Endothelial cell of umbilical vein (primary cell): ENCODE measurements around the gene LGI4. TPM values are rescaled to one million over a fixed set of nuclear protein-coding genes. Genes with fewer than 3 reads are reported as not detected.
A peak's percentile ranks its signal among the peaks of the same experiment; 100 is the strongest.

Experiments used
- BruUV-seq: library from RNA; stranded (reverse); fragments of 400-500 nt; replicated peaks from 2 replicates; lab custom pipeline; 2021; lab: Mats Ljungman, UMichigan
- CTCF ChIA-PET: fragments of 300-600, 350-600 bp; sonication (Branson Sonifier 250); formaldehyde crosslinking; loops from one replicate; lab custom pipeline; 2021; ENCODE audit warnings: antibody characterized with exemption, inconsistent platforms; lab: Charles Lee
- POLR2A ChIA-PET: fragments of 300-600, 350-600 bp; sonication (Branson Sonifier 250); formaldehyde crosslinking; loops from one replicate; lab custom pipeline; 2021; ENCODE audit warnings: antibody characterized with exemption, inconsistent platforms; lab: Charles Lee
- DNase-seq: peaks from one replicate; pipeline ENCODE4 v3.0.0-alpha.2; 2011; ENCODE audit warnings: low read depth, low spot score
- FAIRE-seq: peaks from 2 replicates; lab custom pipeline; 2011; peaks lifted over from hg19 to GRCh38; lab: Jason Lieb, UNC
- H2AFZ ChIP-seq: 2 replicates; pipeline ENCODE4 v1.6.0; 2012; ENCODE audit warnings: low read depth, low read length, control low read depth, inconsistent platforms
- H3K27ac ChIP-seq: 2 replicates; pipeline ENCODE4 v1.5.1; 2011; ENCODE audit warnings: low read depth, mild to moderate bottlenecking, control low read depth, low read length, moderate library complexity; ENCODE audit not compliant: insufficient read depth
- H3K27me3 ChIP-seq, 2 experiments: 2 replicates each; pipeline versions ENCODE4 v1.6.0 to v1.6.1; 2011; ENCODE audit warnings: low read length in 2 of 2, mixed read lengths in 1 of 2; ENCODE audit not compliant: control insufficient read depth in 2 of 2, insufficient read depth in 2 of 2
- H3K36me3 ChIP-seq, 2 experiments: 2 replicates in 1 of 2; 3 replicates in 1 of 2; pipeline ENCODE4 v1.5.1; 2011; ENCODE audit warnings: low read length in 2 of 2, mild to moderate bottlenecking in 1 of 2, moderate library complexity in 1 of 2; ENCODE audit not compliant: control insufficient read depth in 2 of 2, insufficient read depth in 2 of 2; ENCODE audit errors: extremely low read depth in 1 of 2
- H3K4me1 ChIP-seq: 3 replicates; pipeline ENCODE4 v1.5.1; 2011; ENCODE audit warnings: mild to moderate bottlenecking, low read length; ENCODE audit not compliant: control insufficient read depth, insufficient read depth; ENCODE audit errors: extremely low read depth
- H3K4me2 ChIP-seq: 2 replicates; pipeline ENCODE4 v1.6.1; 2011; ENCODE audit warnings: low read length, control low read depth, mixed read lengths; ENCODE audit not compliant: insufficient read depth
- H3K4me3 ChIP-seq, 3 experiments: fragments of 200-600 bp in 1 of 3; sonication (generic), shearing (Covaris generic) in 1 of 3; replicated peaks in 1 of 3; 2 replicates each; pipeline ENCODE4 v1.5.1; 2011 to 2016; ENCODE audit warnings: control low read depth in 3 of 3, low read length in 3 of 3, mild to moderate bottlenecking in 2 of 3, inconsistent platforms in 1 of 3, low read depth in 1 of 3, moderate library complexity in 1 of 3; ENCODE audit not compliant: insufficient read depth in 1 of 3
- H3K79me2 ChIP-seq: 2 replicates; pipeline ENCODE4 v1.6.0; 2012; ENCODE audit warnings: low read length, inconsistent platforms; ENCODE audit not compliant: control insufficient read depth, insufficient read depth
- H3K9ac ChIP-seq: replicated peaks from 2 replicates; pipeline ENCODE3; 2011; ENCODE audit warnings: low read length, control low read depth; ENCODE audit not compliant: insufficient read depth; ENCODE audit errors: extremely low read depth
- H3K9me1 ChIP-seq: replicated peaks from 3 replicates; pipeline ENCODE4 v1.6.0; 2011; ENCODE audit warnings: mild to moderate bottlenecking, low read length; ENCODE audit not compliant: control insufficient read depth, insufficient read depth; ENCODE audit errors: extremely low read depth
- H3K9me3 ChIP-seq: replicated peaks from 2 replicates; pipeline ENCODE4 v1.5.1; 2012; ENCODE audit warnings: low read length, inconsistent platforms; ENCODE audit not compliant: control insufficient read depth, insufficient read depth
- H4K20me1 ChIP-seq: replicated peaks from 2 replicates; pipeline ENCODE3; 2011; ENCODE audit warnings: mild to moderate bottlenecking, low read length; ENCODE audit not compliant: control insufficient read depth, insufficient read depth; ENCODE audit errors: extremely low read depth
- POLR2AphosphoS5 ChIP-seq: IDR thresholded peaks from 2 replicates; pipeline ENCODE4 v1.6.1; 2012; ENCODE audit warnings: low read depth, mild to moderate bottlenecking, control low read depth, low read length, moderate library complexity; ENCODE audit not compliant: insufficient read depth
- dilution Hi-C: fragments of 300-500 bp; cut with MboI; formaldehyde crosslinking; loops from one replicate; pipeline ENCODE4 v1.15.0; 2019; ENCODE audit warnings: low sequenced_read_pairs; ENCODE audit not compliant: extremely low pct_ligation_motif_present
- intact Hi-C: fragments of 100-400 bp; cut with micrococcal nuclease; formaldehyde crosslinking; loops from one replicate; pipeline ENCODE4 v1.10.0; 2022
- polyA plus RNA-seq, 4 experiments: library from polyadenylated mRNA; depleted of rRNA in 3 of 4; stranded (reverse) in 3 of 4; unstranded in 1 of 4; fragments of >200 nt; gene quantifications; 2 replicates each; pipeline versions ENCODE4 v1.2.1 to v1.2.3, GENCODE V29; 2011 to 2012; ENCODE audit warnings: missing spikeins in 1 of 4
- total RNA-seq: library from RNA; stranded (reverse); gene quantifications from 2 replicates; pipeline ENCODE4 v1.2.3, GENCODE V29; 2021
- TF ChIP-seq, protein P1 (sequence below): IDR thresholded peaks from 2 replicates; pipeline ENCODE4 v1.6.1; 2011; ENCODE audit not compliant: insufficient read depth, insufficient read length
- TF ChIP-seq, protein P2 (sequence below), 2 donors: IDR thresholded peaks; 1 replicate in 1 of 2; 2 replicates in 1 of 2; pipeline ENCODE4 v1.5.1; 2011; ENCODE audit warnings: low read length in 2 of 2, mild to moderate bottlenecking in 2 of 2, moderate library complexity in 2 of 2, control low read depth in 1 of 2, inconsistent platforms in 1 of 2, low read depth in 1 of 2; ENCODE audit not compliant: insufficient read depth in 1 of 2; ENCODE audit errors: extremely low read depth in 1 of 2

Gene LGI4
- total and polyA plus RNA-seq, 2 donors (not counting 3 experiments of a cell fraction or from before 2014, with no cell fraction given), result not detected

DNA sequence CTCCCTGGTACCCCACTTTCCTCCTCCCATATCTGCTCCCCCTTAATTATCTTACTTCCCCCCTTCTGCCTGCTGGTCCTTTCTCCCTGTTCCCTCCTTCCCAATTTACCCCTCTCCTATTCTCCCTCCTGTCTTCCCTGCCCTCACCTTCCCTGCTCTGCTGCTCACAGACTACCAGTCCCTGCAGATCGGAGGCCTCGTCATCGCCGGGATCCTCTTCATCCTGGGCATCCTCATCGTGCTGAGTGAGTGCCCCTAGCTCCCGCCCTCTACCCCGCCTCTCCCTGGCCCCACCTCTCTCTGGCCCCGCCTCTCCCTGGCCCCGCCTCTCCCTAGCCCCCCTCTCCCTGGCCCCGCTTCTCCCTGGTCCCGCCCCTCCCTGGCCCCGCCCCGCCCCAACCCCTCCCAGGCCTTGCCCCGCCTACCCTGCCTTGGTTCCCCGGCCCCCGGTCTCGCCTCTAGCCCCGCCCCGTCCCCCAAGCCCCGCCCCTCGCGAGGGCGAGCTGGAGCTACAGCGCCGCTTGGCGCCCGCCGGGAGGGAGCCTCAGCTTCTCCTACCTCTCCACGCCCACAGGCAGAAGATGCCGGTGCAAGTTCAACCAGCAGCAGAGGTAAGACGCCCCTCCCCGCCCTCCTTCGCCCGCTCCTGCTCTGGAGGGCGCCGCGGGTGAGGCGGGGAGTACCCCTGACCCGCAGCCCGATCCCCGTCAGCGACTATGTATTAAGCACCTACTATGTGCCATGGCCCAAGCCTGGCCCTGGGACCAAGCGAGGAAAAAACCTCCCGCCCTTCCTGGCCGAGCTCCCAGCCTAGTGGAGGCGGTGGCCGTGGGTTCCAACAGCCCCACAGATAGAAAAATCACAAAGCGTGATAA, 6.3 kb upstream of the LGI4 start:
- H3K4me1 ChIP-seq, result peaks cover 11% of the 10 kb centered on the region
- TF ChIP-seq, protein P1, sequence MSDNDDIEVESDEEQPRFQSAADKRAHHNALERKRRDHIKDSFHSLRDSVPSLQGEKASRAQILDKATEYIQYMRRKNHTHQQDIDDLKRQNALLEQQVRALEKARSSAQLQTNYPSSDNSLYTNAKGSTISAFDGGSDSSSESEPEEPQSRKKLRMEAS, result no peak
- no peak for TF ChIP-seq POLR2AphosphoS5
- TF ChIP-seq, protein P2, sequence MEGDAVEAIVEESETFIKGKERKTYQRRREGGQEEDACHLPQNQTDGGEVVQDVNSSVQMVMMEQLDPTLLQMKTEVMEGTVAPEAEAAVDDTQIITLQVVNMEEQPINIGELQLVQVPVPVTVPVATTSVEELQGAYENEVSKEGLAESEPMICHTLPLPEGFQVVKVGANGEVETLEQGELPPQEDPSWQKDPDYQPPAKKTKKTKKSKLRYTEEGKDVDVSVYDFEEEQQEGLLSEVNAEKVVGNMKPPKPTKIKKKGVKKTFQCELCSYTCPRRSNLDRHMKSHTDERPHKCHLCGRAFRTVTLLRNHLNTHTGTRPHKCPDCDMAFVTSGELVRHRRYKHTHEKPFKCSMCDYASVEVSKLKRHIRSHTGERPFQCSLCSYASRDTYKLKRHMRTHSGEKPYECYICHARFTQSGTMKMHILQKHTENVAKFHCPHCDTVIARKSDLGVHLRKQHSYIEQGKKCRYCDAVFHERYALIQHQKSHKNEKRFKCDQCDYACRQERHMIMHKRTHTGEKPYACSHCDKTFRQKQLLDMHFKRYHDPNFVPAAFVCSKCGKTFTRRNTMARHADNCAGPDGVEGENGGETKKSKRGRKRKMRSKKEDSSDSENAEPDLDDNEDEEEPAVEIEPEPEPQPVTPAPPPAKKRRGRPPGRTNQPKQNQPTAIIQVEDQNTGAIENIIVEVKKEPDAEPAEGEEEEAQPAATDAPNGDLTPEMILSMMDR (IDR thresholded peaks at IDR 0.05; ENCODE audit: extremely low read depth in 1 of 2, insufficient read depth in 1 of 2, low read depth in 1 of 2, low read length in 2 of 2), result peak; percentile 5 to 63
- BruUV-seq, result no TSS peak
- H3K27ac ChIP-seq, result no peak overlapping the region
- ChIA-PET POLR2A (interaction anchor here (0.5 to 1.0 kb wide), 3 partner anchors 46 to 408 kb away, joined by 3 to 5 read pairs (median 4); no protein-coding TSS in a partner anchor), CTCF (interaction anchor here (0.9 to 3.5 kb wide), 18 partner anchors 12 to 327 kb away, joined by 3 to 73 read pairs (median 4); partner anchors contain the start of genes FXYD3, FXYD5 and USF2)
- peak overlapping the region; percentile 45 for H2AFZ ChIP-seq
- no peak overlapping the region for H3K9ac ChIP-seq
- H4K20me1 ChIP-seq, result no peaks in the 10 kb centered on the region
- H3K79me2 ChIP-seq, result no peaks in the 10 kb centered on the region
- peak overlapping the region; percentile 71 for H3K4me2 ChIP-seq
- DNase-seq (peak; percentile 79), FAIRE-seq (peak; percentile 73)
- H3K4me3 ChIP-seq, result no peak overlapping the region
- H3K36me3 ChIP-seq, result no peaks in the 10 kb centered on the region
- H3K9me1 ChIP-seq, result no peaks in the 10 kb centered on the region
- H3K27me3 ChIP-seq, result peaks cover 16 to 17% of the 10 kb centered on the region in 2 experiments
- intact Hi-C loops (loop anchor here (1.0 to 5.0 kb wide), 3 partner anchors 12 to 179 kb away; partner anchors contain the start of gene ZNF792), dilution Hi-C loops (no loop called here)
- H3K9me3 ChIP-seq, result no peaks in the 10 kb centered on the region
